Naive thymus-derived CD4-positive, alpha-beta T cell (primary cell): ENCODE data around the gene PODXL. TPM values are rescaled to one million over a fixed set of nuclear protein-coding genes. Genes with fewer than 3 reads are reported as not detected.

Experiments
- ATAC-seq: fragments of 150-1000 bp; cut with Tn5 transposase; 2 replicates; pipeline ENCODE4 v1.10.0; 2021; ENCODE audit warnings: mild to moderate bottlenecking, moderate library complexity
- CTCF ChIA-PET: fragments of 350-600 bp; sonication (Branson Sonifier 250); formaldehyde crosslinking; loops from one replicate; lab custom pipeline; 2021; ENCODE audit warnings: antibody characterized with exemption; lab: Charles Lee
- POLR2A ChIA-PET: fragments of 350-600 bp; sonication (Branson Sonifier 250); formaldehyde crosslinking; loops from one replicate; lab custom pipeline; 2021; ENCODE audit warnings: antibody characterized with exemption, inconsistent platforms; lab: Charles Lee
- DNase-seq, 9 donors: peaks; one replicate each; pipeline versions ENCODE4 v3.0.0 to v3.0.0-alpha.2; 2020 to 2022; ENCODE audit warnings: mixed read lengths in 1 of 9
- H3K27ac ChIP-seq: one replicate; pipeline ENCODE4 v1.7.0; 2013; ENCODE audit warnings: mild to moderate bottlenecking, low read depth, low read length, moderate library complexity
- H3K27me3 ChIP-seq, 2 donors: one replicate each; pipeline ENCODE4 v1.7.0; 2013; ENCODE audit warnings: low read length in 2 of 2, mild to moderate bottlenecking in 2 of 2, moderate library complexity in 2 of 2; ENCODE audit not compliant: control insufficient read depth in 2 of 2, insufficient read depth in 2 of 2
- H3K36me3 ChIP-seq, 3 experiments: 1 replicate in 2 of 3; 2 replicates in 1 of 3; pipeline ENCODE4 v1.7.0; 2013; ENCODE audit warnings: low read length in 3 of 3, mild to moderate bottlenecking in 3 of 3, moderate library complexity in 1 of 3; ENCODE audit not compliant: insufficient read depth in 3 of 3, control insufficient read depth in 2 of 3
- H3K4me1 ChIP-seq, 2 donors: one replicate each; pipeline ENCODE4 v1.7.0; 2013; ENCODE audit warnings: low read length in 2 of 2, mild to moderate bottlenecking in 2 of 2, moderate library complexity in 1 of 2; ENCODE audit not compliant: control insufficient read depth in 2 of 2, insufficient read depth in 2 of 2
- H3K4me3 ChIP-seq: 2 replicates; pipeline ENCODE4 v1.7.0; 2013; ENCODE audit warnings: mild to moderate bottlenecking, low read length
- H3K9me3 ChIP-seq, 3 experiments: 1 replicate in 2 of 3; 2 replicates in 1 of 3; pipeline ENCODE4 v1.7.0; 2013; ENCODE audit warnings: low read length in 3 of 3; ENCODE audit not compliant: control insufficient read depth in 2 of 3
- H3K27ac Mint-ChIP-seq, 9 donors: one replicate each; pipeline ENCODE4 v1.8.0; 2020 to 2022; ENCODE audit warnings: mixed read lengths in 9 of 9, mild to moderate bottlenecking in 8 of 9, moderate library complexity in 5 of 9, inconsistent platforms in 2 of 9
- H3K27me3 Mint-ChIP-seq, 5 donors: one replicate each; pipeline ENCODE4 v1.8.0; 2021 to 2022; ENCODE audit warnings: mixed read lengths in 5 of 5, mild to moderate bottlenecking in 1 of 5
- H3K36me3 Mint-ChIP-seq, 5 donors: one replicate each; pipeline ENCODE4 v1.8.0; 2020 to 2022; ENCODE audit warnings: mixed read lengths in 5 of 5, mild to moderate bottlenecking in 3 of 5, inconsistent platforms in 1 of 5
- H3K4me1 Mint-ChIP-seq, 7 donors: one replicate each; pipeline ENCODE4 v1.8.0; 2020 to 2022; ENCODE audit warnings: mixed read lengths in 7 of 7, mild to moderate bottlenecking in 3 of 7, inconsistent platforms in 1 of 7
- H3K4me3 Mint-ChIP-seq, 10 donors: one replicate each; pipeline ENCODE4 v1.8.0; 2020 to 2022; ENCODE audit warnings: mild to moderate bottlenecking in 10 of 10, mixed read lengths in 10 of 10, moderate library complexity in 6 of 10, inconsistent platforms in 2 of 10
- H3K9me3 Mint-ChIP-seq, 11 donors: one replicate each; pipeline ENCODE4 v1.8.0; 2020 to 2022; ENCODE audit warnings: mixed read lengths in 11 of 11, mild to moderate bottlenecking in 4 of 11, inconsistent platforms in 1 of 11, moderate library complexity in 1 of 11
- intact Hi-C, 2 donors: fragments of 100-400 bp; cut with micrococcal nuclease; formaldehyde crosslinking; loops; one replicate each; pipeline ENCODE4 v1.15.1; 2023
- polyA plus RNA-seq, 2 donors: library from polyadenylated mRNA; unstranded; fragments of 300-500 nt; fragmentation: Illumina TruSeq; gene quantifications; one replicate each; pipeline ENCODE4 v1.2.3, GENCODE V29; 2021
- total RNA-seq, 6 experiments: library from RNA in 5 of 6; stranded (reverse) in 5 of 6; gene quantifications; 1 replicate in 5 of 6; 2 replicates in 1 of 6; pipeline ENCODE4 v1.2.3 and lab custom pipeline; 2021 to 2026

Gene PODXL
- total and polyA plus RNA-seq, 7 experiments from 2014 or later = 0.05 to 1.4 (median 0.32) TPM

GRCh38 chr7:131600085-131600881, 43.9 kb upstream of the PODXL start:
- Histone ChIP-seq H3K9me3 (no peaks in the 10 kb centered on the region), H3K4me1 (no peaks in the 10 kb centered on the region), H3K27ac (no peak overlapping the region), H3K36me3 (no peaks in the 10 kb centered on the region), H3K27me3 (no peaks in the 10 kb centered on the region), H3K4me3 (no peak overlapping the region)
- DNase-seq = no peak
- POLR2A ChIA-PET = no interaction called here
- H3K27me3 Mint-ChIP-seq = peaks cover 0 to 22% (median 20%) of the 10 kb centered on the region in 5 donors
- H3K27ac Mint-ChIP-seq = no peak overlapping the region
- no peak overlapping the region for H3K4me3 Mint-ChIP-seq
- H3K36me3 Mint-ChIP-seq = no peaks in the 10 kb centered on the region
- CTCF ChIA-PET = no interaction called here
- H3K4me1 Mint-ChIP-seq = no peaks in the 10 kb centered on the region
- ATAC-seq = no peak
- intact Hi-C loops = no loop called here
- H3K9me3 Mint-ChIP-seq = no peaks in the 10 kb centered on the region

GRCh38 chr7:131596785-131597184, 40.4 kb upstream of the PODXL start:
- Histone ChIP-seq H3K9me3 (no peaks in the 10 kb centered on the region), H3K36me3 (no peaks in the 10 kb centered on the region), H3K27me3 (no peaks in the 10 kb centered on the region), H3K4me3 (no peak overlapping the region), H3K27ac (no peak overlapping the region), H3K4me1 (no peaks in the 10 kb centered on the region)
- no peak for ATAC-seq
- no peaks in the 10 kb centered on the region for H3K9me3 Mint-ChIP-seq
- POLR2A ChIA-PET = no interaction called here
- no peak overlapping the region for H3K27ac Mint-ChIP-seq
- DNase-seq = no peak
- CTCF ChIA-PET = no interaction called here
- peaks cover 4 to 14% (median 6%) of the 10 kb centered on the region in 5 donors for H3K27me3 Mint-ChIP-seq
- intact Hi-C loops = no loop called here
- H3K36me3 Mint-ChIP-seq = no peaks in the 10 kb centered on the region
- H3K4me3 Mint-ChIP-seq = no peak overlapping the region
- no peaks in the 10 kb centered on the region for H3K4me1 Mint-ChIP-seq

- Mint-ChIP-seq H3K9me3 (no peaks in the 10 kb centered on the region), H3K36me3 (no peaks in the 10 kb centered on the region), H3K4me3 (no peak overlapping the region), H3K27ac (no peak overlapping the region), H3K27me3 (peaks cover 4 to 15% (median 9%) of the 10 kb centered on the region in 5 donors), H3K4me1 (no peaks in the 10 kb centered on the region)
- intact Hi-C loops = no loop called here
- H3K27me3 ChIP-seq = no peaks in the 10 kb centered on the region
- CTCF ChIA-PET = no interaction called here
- H3K9me3 ChIP-seq = no peaks in the 10 kb centered on the region
- ATAC-seq (no peak), DNase-seq (no peak)
- H3K4me3 ChIP-seq = no peak overlapping the region
- H3K36me3 ChIP-seq = no peaks in the 10 kb centered on the region
- H3K27ac ChIP-seq = no peak overlapping the region
- POLR2A ChIA-PET = no interaction called here
- no peaks in the 10 kb centered on the region for H3K4me1 ChIP-seq
These were observed 39.3 kb upstream of the PODXL start for GRCh38 chr7:131595699-131596098.

GRCh38 chr7:131591687-131592319, 35.4 kb upstream of the PODXL start:
- H3K36me3 Mint-ChIP-seq = no peaks in the 10 kb centered on the region
- H3K27ac ChIP-seq = no peak overlapping the region
- peaks cover 0 to 11% (median 9%) of the 10 kb centered on the region in 5 donors for H3K27me3 Mint-ChIP-seq
- H3K9me3 Mint-ChIP-seq = no peaks in the 10 kb centered on the region
- DNase-seq = no peak
- no peaks in the 10 kb centered on the region for H3K4me1 Mint-ChIP-seq
- ChIA-PET CTCF (no interaction called here), POLR2A (no interaction called here)
- no peaks in the 10 kb centered on the region for H3K27me3 ChIP-seq
- intact Hi-C loops = no loop called here
- no peak overlapping the region for H3K27ac Mint-ChIP-seq
- no peaks in the 10 kb centered on the region for H3K36me3 ChIP-seq
- ATAC-seq = no peak
- no peaks in the 10 kb centered on the region for H3K4me1 ChIP-seq
- no peak overlapping the region for H3K4me3 ChIP-seq
- H3K4me3 Mint-ChIP-seq = no peak overlapping the region
- no peaks in the 10 kb centered on the region for H3K9me3 ChIP-seq

GRCh38 chr7:131587315-131587923, 31.0 kb upstream of the PODXL start:
- ChIA-PET POLR2A (no interaction called here), CTCF (no interaction called here)
- Histone ChIP-seq H3K27ac (no peak overlapping the region), H3K9me3 (no peaks in the 10 kb centered on the region), H3K36me3 (no peaks in the 10 kb centered on the region), H3K4me1 (no peaks in the 10 kb centered on the region), H3K27me3 (no peaks in the 10 kb centered on the region), H3K4me3 (no peak overlapping the region)
- Mint-ChIP-seq H3K4me1 (no peaks in the 10 kb centered on the region), H3K36me3 (no peaks in the 10 kb centered on the region), H3K27me3 (peaks cover 2 to 15% (median 6%) of the 10 kb centered on the region in 5 donors), H3K27ac (no peak overlapping the region), H3K4me3 (no peak overlapping the region), H3K9me3 (no peaks in the 10 kb centered on the region)
- intact Hi-C loops = no loop called here
- ATAC-seq (peak; percentile 30), DNase-seq (no peak)

- CTCF ChIA-PET = no interaction called here
- DNase-seq = no peak
- no peak overlapping the region for H3K27ac ChIP-seq
- H3K27me3 ChIP-seq = no peaks in the 10 kb centered on the region
- no peaks in the 10 kb centered on the region for H3K9me3 ChIP-seq
- H3K27ac Mint-ChIP-seq = no peak overlapping the region
- no peaks in the 10 kb centered on the region for H3K36me3 ChIP-seq
- peak; percentile 34 for ATAC-seq
- H3K4me1 ChIP-seq = no peaks in the 10 kb centered on the region
- H3K9me3 Mint-ChIP-seq = no peaks in the 10 kb centered on the region
- H3K4me3 Mint-ChIP-seq = no peak overlapping the region
- peaks cover 0 to 14% (median 6%) of the 10 kb centered on the region in 5 donors for H3K27me3 Mint-ChIP-seq
- H3K4me3 ChIP-seq = no peak overlapping the region
- H3K36me3 Mint-ChIP-seq = no peaks in the 10 kb centered on the region
- intact Hi-C loops = no loop called here
- H3K4me1 Mint-ChIP-seq = no peaks in the 10 kb centered on the region
- POLR2A ChIA-PET = no interaction called here
These were observed 30.3 kb upstream of the PODXL start for GRCh38 chr7:131586759-131587158.
